Erythroblast (primary cell): ENCODE results near the gene STON1.

ENCODE experiments used
- GATA1 ChIP-seq: IDR thresholded peaks from 2 replicates; pipeline ENCODE4 v1.6.1; 2011; ENCODE audit warnings: low read depth, mild to moderate bottlenecking, control low read depth, low read length, moderate library complexity
- POLR2A ChIP-seq: IDR thresholded peaks from 2 replicates; pipeline ENCODE4 v1.6.1; 2011; ENCODE audit warnings: mild to moderate bottlenecking, low read length

DNA sequence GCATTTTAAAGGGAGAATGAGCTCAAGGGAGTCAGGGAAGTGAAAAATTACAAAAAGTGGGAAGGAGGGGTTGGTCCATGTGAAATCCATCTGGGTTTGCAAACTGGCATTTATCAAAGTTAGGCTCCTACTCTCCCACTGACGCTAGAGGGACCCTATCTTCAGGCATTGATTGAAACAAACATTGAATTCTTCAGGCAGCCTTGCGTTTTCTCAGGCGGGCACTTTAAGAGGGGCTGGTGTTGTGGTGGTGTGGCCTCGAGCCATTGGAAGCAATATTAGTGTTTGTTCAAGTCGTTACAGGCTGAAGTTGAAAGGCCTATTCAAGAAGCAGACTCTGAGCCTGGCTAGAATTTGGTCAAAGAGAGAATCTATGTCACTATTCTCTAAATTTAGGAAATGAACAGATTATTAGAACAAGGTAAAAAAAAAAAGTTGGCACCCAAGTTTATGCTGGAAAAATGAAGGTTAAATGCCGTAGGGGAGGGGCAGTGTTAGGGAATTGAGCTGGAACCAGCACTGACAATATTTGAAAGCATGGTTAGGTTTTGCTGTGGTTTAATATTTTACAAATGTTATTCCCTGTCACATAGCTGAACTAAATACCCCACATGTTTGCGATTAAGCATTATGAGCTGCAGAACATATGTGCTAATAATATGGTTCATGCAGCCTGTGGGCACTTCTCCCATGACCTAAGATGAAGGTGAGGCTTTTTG, 36.8 kb downstream of the STON1 start:
- no peak for TF ChIP-seq POLR2A
- TF ChIP-seq GATA1, result no peak
